EL (cell line): ENCODE data around the gene ADGRF4.
A peak's percentile ranks its signal among the peaks of the same experiment; 100 is the strongest.

Experiments used
- DNase-seq: peaks from one replicate; pipeline ENCODE4 v3.0.0-alpha.2; 2016

Gene ADGRF4, protein sequence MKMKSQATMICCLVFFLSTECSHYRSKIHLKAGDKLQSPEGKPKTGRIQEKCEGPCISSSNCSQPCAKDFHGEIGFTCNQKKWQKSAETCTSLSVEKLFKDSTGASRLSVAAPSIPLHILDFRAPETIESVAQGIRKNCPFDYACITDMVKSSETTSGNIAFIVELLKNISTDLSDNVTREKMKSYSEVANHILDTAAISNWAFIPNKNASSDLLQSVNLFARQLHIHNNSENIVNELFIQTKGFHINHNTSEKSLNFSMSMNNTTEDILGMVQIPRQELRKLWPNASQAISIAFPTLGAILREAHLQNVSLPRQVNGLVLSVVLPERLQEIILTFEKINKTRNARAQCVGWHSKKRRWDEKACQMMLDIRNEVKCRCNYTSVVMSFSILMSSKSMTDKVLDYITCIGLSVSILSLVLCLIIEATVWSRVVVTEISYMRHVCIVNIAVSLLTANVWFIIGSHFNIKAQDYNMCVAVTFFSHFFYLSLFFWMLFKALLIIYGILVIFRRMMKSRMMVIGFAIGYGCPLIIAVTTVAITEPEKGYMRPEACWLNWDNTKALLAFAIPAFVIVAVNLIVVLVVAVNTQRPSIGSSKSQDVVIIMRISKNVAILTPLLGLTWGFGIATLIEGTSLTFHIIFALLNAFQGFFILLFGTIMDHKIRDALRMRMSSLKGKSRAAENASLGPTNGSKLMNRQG

DNA sequence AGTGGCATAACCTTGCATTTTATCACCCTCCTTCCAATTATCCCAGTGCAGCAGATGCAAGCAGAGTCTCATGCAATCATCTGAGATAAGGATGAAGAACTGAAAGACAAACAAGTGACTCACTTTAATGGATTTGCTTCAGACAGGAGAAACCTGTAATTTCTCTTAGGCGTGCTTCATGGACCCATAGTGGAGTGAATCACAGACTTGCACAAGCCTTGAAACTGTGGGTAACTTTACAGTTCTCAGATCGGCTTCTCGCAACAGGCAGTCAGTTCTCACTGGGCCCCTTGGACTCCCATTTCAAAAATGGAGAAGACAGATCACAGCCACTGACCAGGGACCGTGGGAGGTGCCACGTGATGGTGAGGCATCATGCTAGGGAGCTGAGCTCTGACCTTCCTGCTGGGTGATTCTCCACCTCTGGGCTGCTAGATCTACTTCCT, at the start of gene ADGRF4:
TSS of gene ADGRF4 (plus strand) at position 239 of the 446 bp plus-strand sequence. CDS start 8,666 bp downstream, outside the sequence.
- peak; percentile 45 for DNase-seq

DNA sequence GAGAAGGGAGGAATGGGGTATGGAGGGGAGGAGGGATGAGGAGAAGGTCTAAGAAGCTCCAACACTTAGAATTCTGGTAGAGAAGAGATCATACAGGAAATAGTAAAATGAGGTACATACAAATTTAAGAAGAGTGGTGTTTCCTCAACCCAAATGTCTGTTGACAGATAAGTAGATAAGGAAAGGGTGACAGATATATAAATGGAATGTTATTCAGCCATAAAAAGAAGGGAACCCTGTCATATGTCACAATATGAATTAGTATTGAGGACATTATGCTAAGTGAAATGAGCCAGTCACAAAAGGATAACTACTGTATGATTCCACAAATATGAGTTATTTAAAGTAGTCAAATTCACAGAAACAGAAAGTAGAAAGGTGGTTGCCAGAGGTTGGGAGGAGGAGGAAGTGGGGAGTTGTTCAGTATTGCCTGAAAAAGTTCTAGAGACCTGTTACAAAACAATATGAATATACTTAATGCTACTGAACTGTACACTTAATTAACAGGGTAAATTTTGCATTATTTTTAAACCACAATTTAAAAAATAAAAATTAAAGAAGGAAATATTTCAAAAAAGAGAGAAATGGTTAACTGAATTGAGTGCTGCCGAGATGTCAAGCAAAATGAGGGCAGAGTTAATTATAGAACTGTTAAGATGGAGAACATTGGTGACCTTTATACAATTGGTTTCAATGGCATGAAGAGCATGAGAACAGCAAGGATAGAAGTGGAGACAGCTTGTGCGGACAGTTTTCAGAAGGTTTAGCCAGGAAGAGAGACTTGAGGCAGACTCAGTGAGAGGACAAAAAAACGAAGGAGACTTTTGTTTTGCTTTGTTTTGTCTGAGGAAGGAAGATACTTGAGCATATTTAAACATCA, 47.6 kb upstream of the ADGRF4 start:
- DNase-seq, result no peak

DNA sequence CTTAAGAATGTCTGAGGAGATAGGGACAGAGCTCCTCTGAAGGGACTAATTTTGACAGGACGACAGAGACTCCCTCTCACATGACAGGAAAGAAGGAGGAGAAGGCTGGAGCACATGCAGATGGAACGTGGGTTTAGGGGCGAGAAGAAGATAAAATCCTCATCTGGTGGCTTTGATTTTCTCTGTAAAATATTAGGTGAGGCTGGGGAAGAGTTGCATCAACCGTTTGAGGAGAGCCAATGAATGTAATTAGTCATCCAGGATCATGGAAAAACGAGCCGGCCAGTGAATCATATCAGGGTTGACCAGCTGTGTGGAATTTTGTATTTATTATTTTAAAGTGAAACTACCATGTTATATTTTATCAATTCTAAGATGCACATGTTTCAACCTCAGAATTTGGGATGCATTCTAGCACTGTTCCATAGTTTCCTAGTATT, 46.9 kb upstream of the ADGRF4 start:
- peak; percentile 51 for DNase-seq

DNA sequence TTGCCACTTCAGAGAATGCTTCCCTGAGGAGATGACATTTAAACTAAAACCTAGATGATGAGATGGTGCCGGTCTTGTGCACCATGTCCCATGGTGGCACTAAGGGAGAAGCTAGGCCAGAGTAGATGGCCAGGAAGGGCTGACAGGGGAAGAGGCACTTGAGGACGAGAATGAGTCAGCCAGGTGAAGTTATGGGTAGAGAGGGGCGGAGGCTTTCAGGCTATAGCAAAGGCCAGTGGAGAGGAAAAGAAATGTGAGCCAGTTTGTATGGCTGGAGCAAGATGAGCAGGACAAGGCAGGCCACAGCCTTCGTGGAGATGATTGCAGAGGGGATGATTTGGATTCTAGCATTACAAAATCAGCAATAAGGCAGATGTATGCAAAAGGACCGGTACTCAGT, 44.7 kb upstream of the ADGRF4 start:
- DNase-seq, result no peak

DNA sequence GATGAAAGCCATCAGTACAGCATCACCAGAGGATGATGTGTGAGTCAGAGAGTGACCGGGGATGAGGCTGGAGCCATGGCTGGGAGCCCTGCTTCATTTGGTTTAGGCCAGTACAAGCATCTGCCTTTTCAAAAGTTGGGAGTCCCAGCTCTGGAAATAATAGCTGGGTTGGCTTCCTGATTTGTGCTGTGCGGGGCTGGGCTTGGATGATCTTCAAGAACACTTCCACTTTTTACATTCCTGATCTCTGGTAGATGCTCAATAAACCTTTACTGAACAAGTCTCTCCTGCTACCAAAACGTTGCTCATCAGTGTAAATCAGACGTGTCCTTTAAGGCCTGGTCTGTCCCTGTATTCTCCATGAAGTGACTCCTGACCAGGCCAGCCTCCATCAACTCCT, 44.1 kb upstream of the ADGRF4 start:
- no peak for DNase-seq

DNA sequence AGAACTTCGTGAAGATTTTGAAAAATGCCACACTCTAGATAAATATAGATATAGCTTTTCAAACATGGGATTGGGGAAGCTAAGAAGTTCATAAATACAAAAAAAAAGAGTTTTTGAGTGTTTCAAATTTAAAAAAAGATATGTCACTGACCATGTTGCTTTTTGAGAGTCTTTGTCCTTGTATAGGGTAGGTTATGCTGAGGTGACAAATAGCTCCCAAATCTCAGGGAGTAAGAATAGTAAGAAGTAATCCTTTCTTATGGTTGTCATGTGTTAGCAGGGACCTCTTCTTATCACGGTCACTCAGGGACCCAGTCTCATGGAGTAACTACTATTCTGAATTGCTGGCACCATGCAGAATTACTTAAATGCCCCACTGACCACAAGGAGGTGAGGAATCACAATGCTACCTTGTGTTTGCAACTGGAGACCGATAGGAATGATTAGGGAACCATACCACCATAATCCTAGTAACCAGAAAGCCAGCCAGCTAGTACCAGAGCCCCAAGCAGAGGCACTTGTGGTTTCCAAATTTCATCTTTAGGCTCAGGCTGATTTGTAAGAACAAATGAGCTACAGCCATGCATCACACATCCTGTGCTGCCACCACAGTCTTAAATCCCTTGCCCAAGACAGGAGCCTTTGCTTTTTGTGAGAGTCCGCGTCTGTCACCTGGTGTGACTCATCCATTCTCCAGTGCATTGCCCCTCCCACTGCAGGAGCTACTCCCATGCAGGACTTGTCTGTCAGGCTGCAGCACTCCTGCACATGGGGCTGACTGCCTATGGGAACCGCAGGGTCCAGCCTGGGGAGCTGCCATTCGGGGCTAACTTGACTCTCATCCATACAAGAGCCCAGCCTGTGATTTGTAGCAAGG, 42.4 kb upstream of the ADGRF4 start:
- peak; percentile 48 for DNase-seq

DNA sequence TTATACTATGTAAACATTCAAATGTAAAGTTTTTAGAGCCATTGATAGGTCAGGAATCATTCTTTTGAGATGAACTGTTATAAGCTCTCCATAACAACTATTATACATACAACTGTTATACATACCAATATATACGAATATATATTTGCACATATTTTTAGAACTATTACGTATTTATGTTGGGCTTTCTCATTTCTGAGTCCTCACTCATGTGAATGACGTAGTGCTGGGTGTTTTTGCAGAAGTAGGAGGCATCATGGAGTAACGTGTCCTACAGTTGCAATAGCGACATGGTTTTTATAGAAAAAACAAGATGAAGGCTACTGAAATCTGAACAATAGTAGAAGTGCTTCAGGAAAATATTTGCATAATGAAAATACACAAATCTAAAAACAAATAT, 36.4 kb upstream of the ADGRF4 start:
- DNase-seq, result no peak

DNA sequence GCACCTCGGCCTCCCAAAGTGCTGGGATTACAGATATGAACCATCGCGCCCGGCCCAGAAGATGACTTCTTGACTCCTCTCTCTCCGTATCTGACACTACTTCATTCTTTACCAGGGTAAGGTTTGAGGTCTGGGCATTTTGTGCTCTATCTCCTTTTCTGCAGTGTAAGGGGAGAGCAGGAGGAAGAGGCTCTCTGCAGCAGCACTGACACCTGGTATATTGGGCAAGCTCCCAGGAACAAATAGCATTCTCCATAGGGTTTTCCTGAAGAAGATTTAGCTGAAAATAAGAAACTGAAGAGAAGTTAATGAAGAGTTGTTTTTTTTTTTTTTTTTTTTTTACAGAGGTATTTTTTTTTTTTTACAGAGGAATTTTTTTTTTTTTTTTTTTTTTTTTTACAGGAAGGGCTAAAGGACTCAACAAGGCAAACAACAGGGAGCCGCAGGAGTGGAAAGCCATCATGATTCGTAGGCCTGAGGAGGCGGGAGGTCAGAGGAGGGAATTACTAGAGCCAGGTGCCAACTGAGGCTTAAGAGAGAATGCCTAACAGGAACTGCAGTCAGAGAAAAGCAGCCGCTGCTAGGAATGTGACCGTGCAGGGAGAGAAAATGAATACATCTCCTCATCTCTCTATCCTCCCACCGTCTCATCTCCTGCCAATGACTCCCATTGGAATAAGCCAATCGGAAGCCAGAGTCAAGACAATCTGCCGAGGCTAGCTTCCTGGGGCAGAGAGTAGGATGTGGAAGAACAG, 34.7 kb upstream of the ADGRF4 start:
- no peak for DNase-seq

DNA sequence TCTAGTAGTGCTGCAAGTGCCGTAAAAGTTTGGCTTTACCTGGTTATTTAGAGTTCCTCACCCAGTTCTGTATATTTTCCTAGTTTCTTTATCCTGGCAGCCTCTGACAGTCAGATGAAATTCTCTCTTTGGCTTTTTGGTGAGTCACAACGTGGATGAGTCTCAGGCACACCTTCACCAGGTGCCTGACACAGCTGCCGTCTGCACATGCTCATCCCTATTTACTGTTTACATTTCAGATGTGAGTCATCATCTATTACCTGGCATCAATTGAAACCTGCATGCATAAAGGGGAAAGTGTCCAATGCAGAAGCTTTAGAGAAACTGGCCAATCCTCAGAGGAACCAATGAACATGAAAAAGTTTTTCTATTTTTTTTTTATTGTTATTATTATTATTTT, 33.3 kb upstream of the ADGRF4 start:
- DNase-seq, result no peak

DNA sequence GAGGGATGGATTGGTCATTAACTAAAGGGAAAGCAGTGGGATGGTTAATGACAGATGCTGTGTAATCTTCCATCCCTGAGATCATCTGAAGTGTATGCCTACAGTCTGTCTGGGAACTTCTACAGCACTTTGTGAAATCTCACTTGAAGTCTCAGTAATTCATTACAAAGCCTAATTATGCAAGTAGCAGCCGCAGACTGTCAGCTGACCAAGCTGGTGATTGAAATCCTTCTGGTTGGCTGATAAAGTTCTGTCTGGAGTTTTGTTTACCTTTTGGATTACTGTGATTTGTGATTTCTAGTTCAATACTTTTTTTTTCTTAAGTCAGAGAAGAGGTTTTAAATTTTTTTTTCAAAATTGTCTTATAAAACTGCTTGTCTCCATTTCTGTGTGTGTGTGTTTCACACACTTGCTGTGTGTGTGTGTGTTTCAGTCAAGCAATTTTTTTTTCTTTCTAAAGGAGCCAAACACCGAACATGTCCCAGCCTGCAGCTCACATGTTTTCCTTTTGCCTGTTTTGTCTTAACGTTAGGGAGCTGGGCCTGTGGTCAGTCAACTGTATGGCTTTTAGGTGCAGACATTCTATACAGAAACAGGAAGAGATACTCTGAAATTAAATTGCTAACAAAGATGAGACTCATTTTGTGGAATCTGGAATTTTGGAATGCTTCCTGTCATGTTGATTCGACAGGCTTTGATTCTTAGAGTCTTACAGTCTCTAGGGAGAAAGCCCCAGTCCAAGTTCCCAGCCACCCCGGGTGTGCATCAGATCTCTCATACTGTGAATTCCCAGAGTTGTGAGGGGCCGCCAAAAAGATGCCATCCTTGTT, 28.5 kb upstream of the ADGRF4 start:
- peak; percentile 8 for DNase-seq

DNA sequence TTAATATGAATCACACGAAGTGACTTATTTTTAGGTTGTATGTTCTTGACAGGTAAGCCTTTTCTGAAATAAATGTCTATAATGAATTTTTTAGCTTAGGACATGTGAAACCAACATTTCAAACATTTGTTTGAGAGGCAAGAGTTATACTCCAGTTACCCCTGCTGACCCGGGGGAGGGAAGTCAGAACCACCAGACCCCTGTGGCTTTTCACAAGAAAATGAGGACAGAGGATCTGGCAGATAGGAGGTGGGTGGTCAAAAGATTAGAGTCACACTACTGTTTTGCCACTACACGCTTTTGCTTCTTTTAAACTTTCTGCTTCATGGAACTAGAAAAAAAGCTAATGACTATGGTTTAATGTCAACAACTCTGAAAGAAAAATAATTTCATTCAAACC, 27.5 kb upstream of the ADGRF4 start:
- no peak for DNase-seq

DNA sequence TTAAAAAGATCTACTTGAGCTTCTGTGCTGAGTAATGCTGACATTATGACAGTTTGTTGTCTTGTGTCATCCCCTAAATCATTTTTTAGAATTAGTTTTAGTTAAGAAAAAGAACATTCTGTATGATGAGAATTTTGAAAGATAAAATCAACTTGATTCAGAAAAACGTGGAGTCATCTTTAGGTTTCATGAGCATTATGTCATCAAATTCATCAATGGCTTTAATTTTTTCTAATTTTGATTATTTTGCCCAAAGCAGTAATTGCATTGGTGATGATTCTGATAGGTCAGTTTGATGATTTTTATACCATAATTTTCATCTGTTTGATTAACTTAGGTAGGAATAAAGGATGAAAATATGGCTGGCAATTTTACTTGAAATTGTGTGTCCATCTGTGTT, 26.6 kb upstream of the ADGRF4 start:
- DNase-seq, result no peak

DNA sequence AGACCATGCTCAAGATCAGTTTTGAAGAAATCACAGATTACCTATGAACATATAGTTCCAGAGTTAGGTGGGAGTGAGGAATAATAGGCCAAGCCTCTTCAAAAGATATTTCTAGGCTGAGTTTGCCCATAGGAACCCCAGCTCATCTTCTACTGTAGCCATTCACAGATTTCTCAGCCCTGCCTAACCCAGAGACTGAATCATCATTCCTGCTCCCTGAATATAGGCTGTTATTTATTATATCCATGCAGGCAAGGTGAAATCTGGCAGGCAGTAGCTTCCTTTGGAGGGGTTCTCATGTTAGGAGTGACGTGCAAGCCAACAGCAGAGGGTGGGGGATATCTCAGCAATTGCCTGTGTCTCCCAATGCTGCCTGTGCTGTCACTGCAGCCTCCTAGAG, 25.6 kb upstream of the ADGRF4 start:
- no peak for DNase-seq

DNA sequence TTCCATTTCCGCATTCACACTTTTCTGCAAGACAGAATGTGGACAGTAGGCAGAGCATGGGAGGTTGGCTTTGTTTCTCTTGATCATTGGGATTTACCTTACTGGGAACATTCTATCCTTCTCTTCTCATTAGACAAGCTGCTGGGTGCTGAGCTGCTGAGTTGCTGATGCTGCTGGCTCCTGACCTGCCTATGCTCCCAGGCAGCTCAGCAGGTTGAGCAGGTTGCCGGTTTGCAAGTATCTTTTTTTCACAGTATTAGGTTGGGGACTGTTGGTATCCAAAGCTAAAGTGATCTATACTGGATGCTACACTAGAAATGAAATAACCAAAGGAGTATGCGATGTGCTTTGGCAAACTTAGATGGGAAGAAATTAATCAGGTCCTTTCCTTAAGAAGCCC, 23.7 kb upstream of the ADGRF4 start:
- no peak for DNase-seq

DNA sequence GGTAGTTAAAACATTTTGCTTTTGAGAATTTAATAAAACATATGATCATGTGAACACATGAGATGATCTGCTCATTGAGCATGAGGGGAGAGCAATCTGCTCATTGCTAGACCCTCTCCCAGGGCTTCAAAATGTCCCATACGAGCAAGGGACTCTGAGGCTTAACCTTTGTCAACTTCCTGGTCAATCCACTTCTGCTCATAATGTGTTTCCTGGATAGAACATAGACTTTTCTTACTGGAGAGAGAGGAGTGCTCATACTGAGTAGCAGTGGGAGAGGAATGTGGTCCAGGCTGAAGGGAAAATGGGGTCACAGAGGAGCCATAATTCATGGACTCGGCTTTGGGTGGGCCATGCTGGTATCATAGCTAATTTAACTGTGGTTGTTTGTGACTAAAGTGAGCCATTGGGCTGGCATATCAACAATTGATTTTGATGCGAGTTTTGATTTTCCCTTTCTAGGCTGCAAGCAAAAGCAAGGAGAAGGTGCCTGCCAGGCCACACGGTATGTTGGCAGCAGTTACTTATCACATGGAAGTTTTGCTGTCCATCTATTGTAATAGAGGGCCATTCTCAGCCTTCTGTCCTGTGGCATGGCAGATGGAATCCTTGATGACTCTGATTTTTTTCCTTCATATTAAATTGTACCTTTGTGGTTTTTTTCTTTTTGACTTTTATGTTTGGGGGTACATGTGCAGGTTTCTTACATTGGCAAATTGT, 20.8 kb upstream of the ADGRF4 start:
- no peak for DNase-seq

DNA sequence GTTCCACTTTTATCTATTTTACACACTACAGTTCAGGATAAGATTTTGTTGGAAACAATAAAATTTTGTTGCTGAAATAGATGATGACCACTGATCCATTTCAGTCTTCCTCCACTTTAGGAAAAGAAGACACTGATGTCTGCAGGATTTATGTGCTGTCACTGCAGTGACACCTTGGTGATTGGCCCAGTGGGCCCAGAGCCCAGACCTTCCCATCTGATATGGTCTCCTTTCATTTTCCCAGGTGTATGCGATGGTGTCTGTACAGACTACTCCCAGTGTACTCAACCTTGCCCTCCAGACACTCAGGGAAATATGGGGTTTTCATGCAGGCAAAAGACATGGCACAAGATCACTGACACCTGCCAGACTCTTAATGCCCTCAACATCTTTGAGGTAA, 19.6 kb upstream of the ADGRF4 start:
- no peak for DNase-seq

DNA sequence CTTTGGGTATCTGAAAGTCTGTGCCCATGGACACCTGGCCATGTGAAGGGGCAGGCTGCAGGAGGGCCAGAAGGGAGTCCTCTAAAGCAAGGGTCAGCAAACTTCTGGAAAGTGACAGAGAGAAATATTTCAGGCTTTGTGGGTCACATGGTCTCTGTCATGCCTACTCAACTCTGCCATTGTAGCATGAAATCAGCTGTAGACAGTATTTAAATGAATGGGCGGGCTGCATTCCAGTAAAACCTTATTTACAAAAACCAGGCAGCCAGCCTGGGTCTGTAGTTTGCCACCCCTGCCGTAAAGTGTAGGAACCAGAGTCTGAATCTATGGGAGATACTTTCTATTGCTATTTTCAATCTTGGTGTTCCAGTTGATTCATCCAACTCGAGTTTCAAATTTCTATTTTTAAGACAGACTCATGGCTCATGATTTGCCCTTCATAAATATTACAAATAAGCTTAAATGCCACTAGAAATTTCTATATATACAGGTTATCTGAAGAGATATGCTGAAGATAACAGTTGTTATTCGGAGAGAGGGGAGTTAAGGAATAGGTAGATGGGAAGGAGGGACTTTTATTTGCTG, 19.0 kb upstream of the ADGRF4 start:
- DNase-seq, result no peak

DNA sequence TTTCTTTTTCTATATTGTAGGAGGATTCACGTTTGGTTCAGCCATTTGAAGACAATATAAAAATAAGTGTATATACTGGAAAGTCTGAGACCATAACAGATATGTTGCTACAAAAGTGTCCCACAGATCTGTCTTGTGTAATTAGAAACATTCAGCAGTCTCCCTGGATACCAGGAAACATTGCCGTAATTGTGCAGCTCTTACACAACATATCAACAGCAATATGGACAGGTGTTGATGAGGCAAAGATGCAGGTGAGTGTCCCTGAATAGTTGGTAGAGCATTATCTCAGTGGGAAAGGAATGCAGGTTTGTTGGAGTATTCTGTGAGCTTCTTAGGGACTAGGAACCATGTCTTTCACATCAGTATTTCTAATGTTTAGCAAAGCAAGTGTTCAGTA, 18.3 kb upstream of the ADGRF4 start:
- no peak for DNase-seq

DNA sequence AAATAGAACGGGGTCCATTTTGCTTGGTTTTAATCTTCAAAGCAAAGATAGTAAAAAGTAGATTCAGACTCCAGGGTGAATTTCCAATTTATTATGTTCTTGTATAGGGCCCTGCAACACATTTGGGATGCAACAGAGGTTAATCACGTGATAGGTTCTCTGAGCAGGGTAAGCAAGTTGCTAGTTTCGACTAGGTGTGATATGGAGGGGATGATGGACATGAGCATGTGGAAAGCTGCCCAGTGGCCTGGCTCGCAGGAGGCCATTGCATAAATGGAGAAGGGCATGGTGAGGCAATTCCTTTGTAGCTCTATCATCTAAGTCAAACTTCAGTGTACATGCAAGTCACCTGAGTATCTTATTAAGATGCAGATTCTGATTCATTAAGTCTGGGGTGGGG, 17.7 kb upstream of the ADGRF4 start:
- no peak for DNase-seq
